NT2/D1 (cell line): ENCODE measurements around the gene ECT2L.

Source experiments
- DNase-seq: peaks from one replicate; pipeline ENCODE4 v3.0.0-alpha.2; 2011; ENCODE audit warnings: low read depth, low spot score
- H3K27me3 ChIP-seq: 2 replicates; pipeline ENCODE4 v1.6.0; 2011; ENCODE audit warnings: mild to moderate bottlenecking; ENCODE audit not compliant: insufficient read length, insufficient read depth
- H3K36me3 ChIP-seq: 2 replicates; pipeline ENCODE4 v1.6.1; 2011; ENCODE audit warnings: mild to moderate bottlenecking, low read length, mixed read lengths; ENCODE audit not compliant: insufficient read depth, insufficient read length
- H3K4me1 ChIP-seq: 2 replicates; pipeline ENCODE4 v1.5.1; 2011; ENCODE audit not compliant: insufficient read depth, insufficient read length
- H3K4me3 ChIP-seq: 2 replicates; pipeline ENCODE4 v1.5.1; 2011; ENCODE audit warnings: low read depth; ENCODE audit not compliant: insufficient read length
- H3K9ac ChIP-seq: 2 replicates; pipeline ENCODE4 v1.6.0; 2011; ENCODE audit warnings: low read depth; ENCODE audit not compliant: insufficient read length
- H3K9me3 ChIP-seq: 2 replicates; pipeline ENCODE4 v1.5.1; 2011; ENCODE audit warnings: mild to moderate bottlenecking, low read length; ENCODE audit not compliant: insufficient read depth
- SUZ12 ChIP-seq: IDR thresholded peaks from 2 replicates; pipeline ENCODE4 v1.6.1; 2011; ENCODE audit not compliant: insufficient read length, insufficient read depth; ENCODE audit errors: extremely low read depth
- YY1 ChIP-seq: IDR thresholded peaks from 2 replicates; pipeline ENCODE4 v1.6.1; 2011; ENCODE audit not compliant: insufficient read length, insufficient read depth
- ZNF274 ChIP-seq: IDR thresholded peaks from 2 replicates; pipeline ENCODE4 v1.6.1; 2011; ENCODE audit warnings: mild to moderate bottlenecking, low read depth, low read length

The ECT2L gene

GRCh38 chr6:138821519-138821918 is 25.6 kb downstream of the ECT2L start:
- DNase-seq, result no peak

GRCh38 chr6:138824482-138825144 is 28.7 kb downstream of the ECT2L start:
- DNase-seq, result no peak
- Histone ChIP-seq H3K36me3 (no peaks in the 10 kb centered on the region), H3K4me1 (no peaks in the 10 kb centered on the region), H3K9ac (no peak overlapping the region), H3K27me3 (no peaks in the 10 kb centered on the region), H3K4me3 (no peak overlapping the region), H3K9me3 (no peaks in the 10 kb centered on the region)
- TF ChIP-seq YY1 (no peak), SUZ12 (no peak), ZNF274 (no peak)

More at GRCh38 chr6:138821519-138821918, 25.6 kb downstream of the ECT2L start:
- Histone ChIP-seq H3K27me3 (no peaks in the 10 kb centered on the region), H3K9ac (no peak overlapping the region), H3K9me3 (no peaks in the 10 kb centered on the region), H3K36me3 (no peaks in the 10 kb centered on the region), H3K4me3 (no peak overlapping the region), H3K4me1 (no peaks in the 10 kb centered on the region)
- TF ChIP-seq ZNF274 (no peak), SUZ12 (no peak), YY1 (no peak)

- DNase-seq, result no peak
- Histone ChIP-seq H3K4me1 (no peaks in the 10 kb centered on the region), H3K9ac (no peak overlapping the region), H3K27me3 (no peaks in the 10 kb centered on the region), H3K4me3 (no peak overlapping the region), H3K36me3 (no peaks in the 10 kb centered on the region), H3K9me3 (no peaks in the 10 kb centered on the region)
- no peak for TF ChIP-seq SUZ12
- no peak for TF ChIP-seq ZNF274
Observed at GRCh38 chr6:138830248-138830647, 34.4 kb downstream of the ECT2L start.

- no peaks in the 10 kb centered on the region for H3K27me3 ChIP-seq
- TF ChIP-seq YY1 (no peak), SUZ12 (no peak), ZNF274 (no peak)
- no peaks in the 10 kb centered on the region for H3K36me3 ChIP-seq
- H3K9ac ChIP-seq, result no peak overlapping the region
- no peaks in the 10 kb centered on the region for H3K4me1 ChIP-seq
- H3K9me3 ChIP-seq, result no peaks in the 10 kb centered on the region
- DNase-seq, result no peak
- H3K4me3 ChIP-seq, result no peak overlapping the region
Observed at GRCh38 chr6:138832182-138832581, 36.3 kb downstream of the ECT2L start.

GRCh38 chr6:138833816-138834539 is 38.1 kb downstream of the ECT2L start:
- TF ChIP-seq SUZ12, result no peak
- TF ChIP-seq ZNF274, result no peak
- TF ChIP-seq YY1, result no peak
- H3K4me1 ChIP-seq, result no peaks in the 10 kb centered on the region
- no peaks in the 10 kb centered on the region for H3K27me3 ChIP-seq
- no peak for DNase-seq
- H3K36me3 ChIP-seq, result no peaks in the 10 kb centered on the region
- H3K4me3 ChIP-seq, result no peak overlapping the region
- H3K9me3 ChIP-seq, result no peaks in the 10 kb centered on the region
- no peak overlapping the region for H3K9ac ChIP-seq

GRCh38 chr6:138837246-138837645 is 41.4 kb downstream of the ECT2L start:
- TF ChIP-seq ZNF274, result no peak
- no peak for TF ChIP-seq SUZ12
- no peak for TF ChIP-seq YY1
- H3K4me1 ChIP-seq, result no peaks in the 10 kb centered on the region
- no peak overlapping the region for H3K9ac ChIP-seq
- no peak overlapping the region for H3K4me3 ChIP-seq
- DNase-seq, result no peak
- no peaks in the 10 kb centered on the region for H3K36me3 ChIP-seq
- H3K27me3 ChIP-seq, result no peaks in the 10 kb centered on the region
- no peaks in the 10 kb centered on the region for H3K9me3 ChIP-seq

GRCh38 chr6:138844192-138844591 is 48.3 kb downstream of the ECT2L start:
- no peak for DNase-seq
- no peak overlapping the region for H3K9ac ChIP-seq
- H3K4me1 ChIP-seq, result no peaks in the 10 kb centered on the region
- H3K4me3 ChIP-seq, result no peak overlapping the region
- TF ChIP-seq SUZ12, result no peak
- TF ChIP-seq YY1, result no peak
- TF ChIP-seq ZNF274, result no peak
- no peaks in the 10 kb centered on the region for H3K36me3 ChIP-seq
- H3K9me3 ChIP-seq, result no peaks in the 10 kb centered on the region
- H3K27me3 ChIP-seq, result no peaks in the 10 kb centered on the region
